Liver (tissue), 9 donors: ENCODE results near the gene TMEM43. TPM values are rescaled to one million over a fixed set of nuclear protein-coding genes. Genes with fewer than 3 reads are reported as not detected.

Experiments
- DNase-seq: peaks from one replicate; pipeline ENCODE4 v3.0.0-alpha.2; 2017; ENCODE audit warnings: low spot score
- H3K27ac ChIP-seq, 2 donors: one replicate each; pipeline ENCODE4 v1.7.0; 2013; ENCODE audit warnings: inconsistent platforms in 2 of 2, low read length in 2 of 2, control low read depth in 1 of 2, low read depth in 1 of 2, mild to moderate bottlenecking in 1 of 2
- H3K27me3 ChIP-seq, 4 donors: one replicate each; pipeline versions ENCODE4 v1.6.1 to v1.7.0; 2013; ENCODE audit warnings: low read length in 3 of 4, inconsistent platforms in 1 of 4, mild to moderate bottlenecking in 1 of 4, moderate library complexity in 1 of 4; ENCODE audit not compliant: control insufficient read depth in 4 of 4, insufficient read depth in 4 of 4
- H3K36me3 ChIP-seq, 4 donors: one replicate each; pipeline versions ENCODE4 v1.6.1 to v1.7.0; 2013; ENCODE audit warnings: low read length in 3 of 4, mild to moderate bottlenecking in 3 of 4, low read depth in 1 of 4, moderate library complexity in 1 of 4; ENCODE audit not compliant: control insufficient read depth in 4 of 4, insufficient read depth in 3 of 4
- H3K4me1 ChIP-seq, 4 donors: one replicate each; pipeline versions ENCODE4 v1.6.1 to v1.7.0; 2013; ENCODE audit warnings: low read length in 3 of 4, mild to moderate bottlenecking in 3 of 4, moderate library complexity in 1 of 4; ENCODE audit not compliant: control insufficient read depth in 4 of 4, insufficient read depth in 4 of 4
- H3K4me3 ChIP-seq, 3 donors: one replicate each; pipeline versions ENCODE4 v1.6.1 to v1.7.0; 2013; ENCODE audit warnings: low read length in 3 of 3, control low read depth in 1 of 3, low read depth in 1 of 3, mild to moderate bottlenecking in 1 of 3
- H3K9ac ChIP-seq, 2 donors: one replicate each; pipeline ENCODE4 v1.7.0; 2013; ENCODE audit warnings: low read length in 2 of 2, mild to moderate bottlenecking in 2 of 2, moderate library complexity in 2 of 2, control low read depth in 1 of 2, low read depth in 1 of 2
- H3K9me3 ChIP-seq, 4 donors: one replicate each; pipeline versions ENCODE4 v1.6.1 to v1.7.0; 2013; ENCODE audit warnings: low read length in 3 of 4; ENCODE audit not compliant: control insufficient read depth in 4 of 4
- EGR1 ChIP-seq, 2 donors: IDR thresholded peaks; 2 replicates each; pipeline ENCODE4 v1.6.1; 2016 to 2018; ENCODE audit warnings: antibody characterized with exemption in 2 of 2, low read depth in 2 of 2
- FOXA1 ChIP-seq: IDR thresholded peaks from 2 replicates; pipeline ENCODE4 v1.6.1; 2016; ENCODE audit warnings: antibody characterized with exemption
- FOXA2 ChIP-seq: IDR thresholded peaks from 2 replicates; pipeline ENCODE4 v1.6.1; 2016; ENCODE audit warnings: antibody characterized with exemption
- GABPA ChIP-seq, 2 donors: IDR thresholded peaks in 1 of 2; conservative IDR thresholded peaks in 1 of 2; 2 replicates each; pipeline ENCODE4 v1.6.1; 2016; ENCODE audit warnings: antibody characterized with exemption in 2 of 2, mild to moderate bottlenecking in 1 of 2, moderate library complexity in 1 of 2
- HNF4A ChIP-seq, 2 donors: conservative IDR thresholded peaks; 2 replicates each; pipeline ENCODE4 v1.6.1; 2016; ENCODE audit warnings: antibody characterized with exemption in 2 of 2, mild to moderate bottlenecking in 2 of 2
- HNF4G ChIP-seq: IDR thresholded peaks from 2 replicates; pipeline ENCODE4 v1.6.1; 2016; ENCODE audit warnings: antibody characterized with exemption
- JUND ChIP-seq, 2 donors: IDR thresholded peaks; 2 replicates each; pipeline ENCODE4 v1.6.1; 2016; ENCODE audit warnings: antibody characterized with exemption in 2 of 2
- RAD21 ChIP-seq, 2 donors: IDR thresholded peaks; 2 replicates each; pipeline ENCODE4 v1.6.1; 2016; ENCODE audit warnings: antibody characterized with exemption in 2 of 2, mild to moderate bottlenecking in 2 of 2
- RXRA ChIP-seq, 2 donors: IDR thresholded peaks; 2 replicates each; pipeline ENCODE4 v1.6.1; 2017 to 2018; ENCODE audit warnings: antibody characterized with exemption in 2 of 2, mild to moderate bottlenecking in 1 of 2
- SP1 ChIP-seq: IDR thresholded peaks from 2 replicates; pipeline ENCODE4 v1.6.1; 2018; ENCODE audit warnings: antibody characterized with exemption, mild to moderate bottlenecking
- TAF1 ChIP-seq: conservative IDR thresholded peaks from 2 replicates; pipeline ENCODE4 v1.6.1; 2016; ENCODE audit warnings: antibody characterized with exemption, mild to moderate bottlenecking
- YY1 ChIP-seq: IDR thresholded peaks from 2 replicates; pipeline ENCODE4 v1.6.1; 2016; ENCODE audit warnings: antibody characterized with exemption, mild to moderate bottlenecking
- WGBS: extraction: QIAGEN DNeasy Blood & Tissue Kit; methylation state at CpG from one replicate; pipeline ENCODE4 v1.1.7; 2013; 5-methylcytosine and 5-hydroxymethylcytosine counted together
- polyA plus RNA-seq, 2 donors: library from polyadenylated mRNA; stranded (reverse) in 1 of 2; unstranded in 1 of 2; fragments of 200-250 nt in 1 of 2; fragments of >200 nt in 1 of 2; fragmentation: Nextera tagmentation in 1 of 2; extraction: Ambion mirVana in 1 of 2; gene quantifications; one replicate each; pipeline versions ENCODE4 v1.2.1 to v1.2.3, GENCODE V29; 2013 to 2015
- total RNA-seq, 2 donors: library from RNA; depleted of rRNA; stranded (reverse); fragments of >200 nt; gene quantifications; one replicate each; pipeline ENCODE4 v1.2.3, GENCODE V29; 2014
- TF ChIP-seq, protein P1 (sequence below): fragments of 150-350 bp; IDR thresholded peaks from 2 replicates; pipeline ENCODE4 v1.5.1; 2017; ENCODE audit warnings: improper control_type of control experiment, low read depth, low read length; ENCODE audit not compliant: missing input control
- TF ChIP-seq, protein P2 (sequence below): IDR thresholded peaks from 2 replicates; pipeline ENCODE4 v1.6.1; 2016; ENCODE audit warnings: antibody characterized with exemption
- TF ChIP-seq, protein P3 (sequence below): IDR thresholded peaks from 2 replicates; pipeline ENCODE4 v1.6.1; 2016; ENCODE audit warnings: antibody characterized with exemption
- donor health status: healthy.
- donor health status: healthy.
- donor health status: healthy.
- donor health status: healthy.
- donor health status: healthy.

Gene TMEM43
- total and polyA plus RNA-seq, 4 donors: 7.4 to 15.1 (median 13.5) TPM

DNA sequence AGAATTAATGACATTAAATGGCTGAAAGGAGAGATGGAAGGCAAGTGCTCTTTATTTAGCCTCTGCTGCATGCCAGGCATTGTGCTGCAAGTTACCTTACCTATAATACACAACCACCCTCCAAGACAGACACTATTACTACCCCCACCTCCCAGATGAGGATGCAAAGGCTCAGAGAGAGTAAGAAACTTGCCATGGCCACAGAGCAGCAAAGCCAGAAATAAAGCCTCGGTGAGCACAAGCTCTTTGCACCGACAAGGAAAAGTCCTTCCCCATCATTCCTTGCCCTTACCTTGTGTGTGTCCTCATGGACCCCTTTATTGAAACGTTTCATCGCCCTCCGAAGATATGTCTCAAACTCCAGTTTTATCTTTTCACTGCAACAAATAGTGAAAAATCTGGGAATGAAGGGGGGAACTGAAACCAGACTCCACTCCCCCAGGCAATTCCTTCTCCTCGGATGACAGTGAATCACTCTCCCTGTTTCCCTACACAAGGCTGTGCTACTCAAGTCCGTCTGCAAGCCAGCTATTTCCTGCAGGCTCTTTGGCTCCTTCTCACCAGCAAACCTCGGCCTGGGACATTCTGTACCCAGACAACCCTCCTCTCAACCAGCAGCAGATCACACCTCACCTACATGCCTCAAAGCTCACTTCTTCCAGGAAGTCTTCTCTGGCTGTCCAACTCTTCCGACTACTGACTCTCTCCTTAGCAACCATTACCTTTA, 42.2 kb downstream of the TMEM43 start:
- H3K36me3 ChIP-seq: peaks cover 25 to 96% (median 85%) of the 10 kb centered on the region in 4 donors
- WGBS: 95% methylated on average over 9 of the region's 9 CpGs
- no peaks in the 10 kb centered on the region for H3K4me1 ChIP-seq
- H3K9me3 ChIP-seq: peaks cover 0 to 2% (median 0%) of the 10 kb centered on the region in 4 donors
- no peak overlapping the region for H3K4me3 ChIP-seq
- TF ChIP-seq EGR1 (IDR thresholded peaks at IDR 0.05; ENCODE audit: low read depth in 2 of 2) (no peak), HNF4G (no peak), FOXA2 (no peak), GABPA (IDR thresholded peaks at IDR 0.05 in 1 of 2, conservative IDR thresholded peaks at IDR 0.05 in 1 of 2) (no peak), YY1 (no peak), SP1 (no peak), FOXA1 (no peak), HNF4A (conservative IDR thresholded peaks at IDR 0.05) (no peak)
- TF ChIP-seq, protein P1, sequence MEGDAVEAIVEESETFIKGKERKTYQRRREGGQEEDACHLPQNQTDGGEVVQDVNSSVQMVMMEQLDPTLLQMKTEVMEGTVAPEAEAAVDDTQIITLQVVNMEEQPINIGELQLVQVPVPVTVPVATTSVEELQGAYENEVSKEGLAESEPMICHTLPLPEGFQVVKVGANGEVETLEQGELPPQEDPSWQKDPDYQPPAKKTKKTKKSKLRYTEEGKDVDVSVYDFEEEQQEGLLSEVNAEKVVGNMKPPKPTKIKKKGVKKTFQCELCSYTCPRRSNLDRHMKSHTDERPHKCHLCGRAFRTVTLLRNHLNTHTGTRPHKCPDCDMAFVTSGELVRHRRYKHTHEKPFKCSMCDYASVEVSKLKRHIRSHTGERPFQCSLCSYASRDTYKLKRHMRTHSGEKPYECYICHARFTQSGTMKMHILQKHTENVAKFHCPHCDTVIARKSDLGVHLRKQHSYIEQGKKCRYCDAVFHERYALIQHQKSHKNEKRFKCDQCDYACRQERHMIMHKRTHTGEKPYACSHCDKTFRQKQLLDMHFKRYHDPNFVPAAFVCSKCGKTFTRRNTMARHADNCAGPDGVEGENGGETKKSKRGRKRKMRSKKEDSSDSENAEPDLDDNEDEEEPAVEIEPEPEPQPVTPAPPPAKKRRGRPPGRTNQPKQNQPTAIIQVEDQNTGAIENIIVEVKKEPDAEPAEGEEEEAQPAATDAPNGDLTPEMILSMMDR: no peak
- no peak overlapping the region for H3K27ac ChIP-seq
- H3K27me3 ChIP-seq: no peaks in the 10 kb centered on the region
- H3K9ac ChIP-seq: no peak overlapping the region
- DNase-seq: no peak

DNA sequence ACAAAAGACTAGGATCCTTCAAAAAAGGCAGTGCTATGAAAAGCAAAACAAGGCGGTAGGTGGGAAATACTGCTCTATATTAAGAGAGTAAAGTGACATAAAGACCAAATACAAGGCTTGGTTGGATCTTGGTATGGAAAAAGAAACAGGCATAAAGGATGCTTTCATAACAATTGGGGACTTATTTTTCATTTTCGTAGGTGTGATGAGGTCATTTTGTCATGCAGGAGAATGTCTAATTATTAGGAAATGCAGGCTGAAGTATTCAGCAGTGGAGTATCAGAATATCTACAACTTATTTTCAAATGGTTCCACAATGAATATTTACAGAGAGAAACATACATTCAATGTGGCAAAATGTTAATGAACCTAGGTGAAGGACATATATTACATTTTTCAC, 44.6 kb downstream of the TMEM43 start:
- Histone ChIP-seq H3K4me3 (no peak overlapping the region), H3K36me3 (peaks cover 27 to 85% (median 77%) of the 10 kb centered on the region in 4 donors), H3K27me3 (no peaks in the 10 kb centered on the region), H3K9ac (no peak overlapping the region), H3K4me1 (no peaks in the 10 kb centered on the region), H3K9me3 (no peaks in the 10 kb centered on the region), H3K27ac (no peak overlapping the region)
- no peak for DNase-seq
- TF ChIP-seq, protein P1: no peak
- TF ChIP-seq FOXA2: no peak
- no peak for TF ChIP-seq YY1
- no peak for TF ChIP-seq RXRA (IDR thresholded peaks at IDR 0.05)
- no peak for TF ChIP-seq GABPA (IDR thresholded peaks at IDR 0.05 in 1 of 2, conservative IDR thresholded peaks at IDR 0.05 in 1 of 2)
- TF ChIP-seq FOXA1: no peak
- no peak for TF ChIP-seq RAD21 (IDR thresholded peaks at IDR 0.05)
- no peak for TF ChIP-seq SP1
- TF ChIP-seq, protein P2, sequence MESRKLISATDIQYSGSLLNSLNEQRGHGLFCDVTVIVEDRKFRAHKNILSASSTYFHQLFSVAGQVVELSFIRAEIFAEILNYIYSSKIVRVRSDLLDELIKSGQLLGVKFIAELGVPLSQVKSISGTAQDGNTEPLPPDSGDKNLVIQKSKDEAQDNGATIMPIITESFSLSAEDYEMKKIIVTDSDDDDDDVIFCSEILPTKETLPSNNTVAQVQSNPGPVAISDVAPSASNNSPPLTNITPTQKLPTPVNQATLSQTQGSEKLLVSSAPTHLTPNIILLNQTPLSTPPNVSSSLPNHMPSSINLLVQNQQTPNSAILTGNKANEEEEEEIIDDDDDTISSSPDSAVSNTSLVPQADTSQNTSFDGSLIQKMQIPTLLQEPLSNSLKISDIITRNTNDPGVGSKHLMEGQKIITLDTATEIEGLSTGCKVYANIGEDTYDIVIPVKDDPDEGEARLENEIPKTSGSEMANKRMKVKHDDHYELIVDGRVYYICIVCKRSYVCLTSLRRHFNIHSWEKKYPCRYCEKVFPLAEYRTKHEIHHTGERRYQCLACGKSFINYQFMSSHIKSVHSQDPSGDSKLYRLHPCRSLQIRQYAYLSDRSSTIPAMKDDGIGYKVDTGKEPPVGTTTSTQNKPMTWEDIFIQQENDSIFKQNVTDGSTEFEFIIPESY: no peak
- TF ChIP-seq HNF4A (conservative IDR thresholded peaks at IDR 0.05): no peak
- TF ChIP-seq, protein P3, sequence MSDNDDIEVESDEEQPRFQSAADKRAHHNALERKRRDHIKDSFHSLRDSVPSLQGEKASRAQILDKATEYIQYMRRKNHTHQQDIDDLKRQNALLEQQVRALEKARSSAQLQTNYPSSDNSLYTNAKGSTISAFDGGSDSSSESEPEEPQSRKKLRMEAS: no peak
- no peak for TF ChIP-seq JUND (IDR thresholded peaks at IDR 0.05)
- TF ChIP-seq HNF4G: no peak
- no peak for TF ChIP-seq TAF1
- no peak for TF ChIP-seq EGR1 (IDR thresholded peaks at IDR 0.05; ENCODE audit: low read depth in 2 of 2)
- WGBS: 95% methylated on average over 2 of the region's 2 CpGs
